ENCODE results near the gene FIBCD1.

DNA sequence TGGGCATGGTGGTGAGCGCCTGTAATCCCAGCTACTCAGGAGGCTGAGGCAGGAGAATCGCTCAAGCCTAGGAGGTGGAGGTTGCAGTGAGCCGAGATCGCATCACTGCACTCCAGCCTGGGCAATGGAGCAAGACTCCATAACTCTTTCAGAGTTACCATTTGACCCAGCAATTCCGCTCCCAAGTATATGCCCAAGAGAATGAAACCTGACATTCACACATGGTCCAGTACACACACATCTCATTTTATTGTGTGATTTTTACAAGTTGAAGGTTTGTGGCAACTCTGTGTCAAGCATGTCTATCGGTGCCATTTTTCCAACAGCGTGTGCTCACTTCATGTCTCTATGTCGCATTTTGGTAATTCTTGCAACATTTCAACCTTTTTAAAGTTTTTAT lies 24.9 kb upstream of the FIBCD1 start:
- TF ChIP-seq, protein P1, sequence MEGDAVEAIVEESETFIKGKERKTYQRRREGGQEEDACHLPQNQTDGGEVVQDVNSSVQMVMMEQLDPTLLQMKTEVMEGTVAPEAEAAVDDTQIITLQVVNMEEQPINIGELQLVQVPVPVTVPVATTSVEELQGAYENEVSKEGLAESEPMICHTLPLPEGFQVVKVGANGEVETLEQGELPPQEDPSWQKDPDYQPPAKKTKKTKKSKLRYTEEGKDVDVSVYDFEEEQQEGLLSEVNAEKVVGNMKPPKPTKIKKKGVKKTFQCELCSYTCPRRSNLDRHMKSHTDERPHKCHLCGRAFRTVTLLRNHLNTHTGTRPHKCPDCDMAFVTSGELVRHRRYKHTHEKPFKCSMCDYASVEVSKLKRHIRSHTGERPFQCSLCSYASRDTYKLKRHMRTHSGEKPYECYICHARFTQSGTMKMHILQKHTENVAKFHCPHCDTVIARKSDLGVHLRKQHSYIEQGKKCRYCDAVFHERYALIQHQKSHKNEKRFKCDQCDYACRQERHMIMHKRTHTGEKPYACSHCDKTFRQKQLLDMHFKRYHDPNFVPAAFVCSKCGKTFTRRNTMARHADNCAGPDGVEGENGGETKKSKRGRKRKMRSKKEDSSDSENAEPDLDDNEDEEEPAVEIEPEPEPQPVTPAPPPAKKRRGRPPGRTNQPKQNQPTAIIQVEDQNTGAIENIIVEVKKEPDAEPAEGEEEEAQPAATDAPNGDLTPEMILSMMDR (IDR thresholded peaks at IDR 0.05) = no peak
- TF ChIP-seq POLR2A (IDR thresholded peaks at IDR 0.05) = no peak
